Erythroblast (primary cell): Measurements from ENCODE around the gene NRG2.

Source experiments
- GATA1 ChIP-seq: IDR thresholded peaks from 2 replicates; pipeline ENCODE4 v1.6.1; 2011; ENCODE audit warnings: low read depth, mild to moderate bottlenecking, control low read depth, low read length, moderate library complexity
- POLR2A ChIP-seq: IDR thresholded peaks from 2 replicates; pipeline ENCODE4 v1.6.1; 2011; ENCODE audit warnings: mild to moderate bottlenecking, low read length

GRCh38 chr5:140039561-140039960 is 3.5 kb downstream of the NRG2 start:
- no peak for TF ChIP-seq POLR2A
- TF ChIP-seq GATA1 = no peak
